GM18951 (cell line): Measurements from ENCODE around the gene MMP24OS.
"Not testable (repeated sequence)": the region's sequence is repeated elsewhere in the genome, so short reads cannot be mapped to it uniquely, and the experiment has no call there.

ENCODE experiments used
- POLR2A ChIP-seq: IDR thresholded peaks from 4 replicates; pipeline ENCODE4 v1.6.1; 2011; ENCODE audit warnings: mild to moderate bottlenecking; ENCODE audit not compliant: insufficient read length, insufficient read depth; ENCODE audit errors: extremely low read depth
- in situ Hi-C: fragments of 300-500 bp; cut with MboI; formaldehyde crosslinking; loops from one replicate; pipeline ENCODE4 v1.12.0; 2022; ENCODE audit warnings: low sequenced_read_pairs, mixed read lengths, inconsistent platforms; ENCODE audit not compliant: unreplicated experiment

MMP24OS gene

GRCh38 chr20:35271904-35272303, 6.0 kb downstream of the MMP24OS start:
- TF ChIP-seq POLR2A = no peak
- in situ Hi-C loops = no loop called here

GRCh38 chr20:35271073-35271882, 6.6 kb downstream of the MMP24OS start:
- TF ChIP-seq POLR2A = no peak
- in situ Hi-C loops = no loop called here

- no peak for TF ChIP-seq POLR2A
- in situ Hi-C loops = no loop called here
Observed at GRCh38 chr20:35270021-35270902, 7.7 kb downstream of the MMP24OS start.

- TF ChIP-seq POLR2A = no peak
- in situ Hi-C loops = no loop called here
Observed at GRCh38 chr20:35269055-35269781, 8.7 kb downstream of the MMP24OS start.

GRCh38 chr20:35267092-35267491, 10.8 kb downstream of the MMP24OS start:
- in situ Hi-C loops = no loop called here
- TF ChIP-seq POLR2A = no peak

GRCh38 chr20:35264755-35265154, 13.2 kb downstream of the MMP24OS start:
- no peak for TF ChIP-seq POLR2A
- in situ Hi-C loops = no loop called here

- no peak for TF ChIP-seq POLR2A
- in situ Hi-C loops = no loop called here
Observed at GRCh38 chr20:35263532-35264341, 14.2 kb downstream of the MMP24OS start.

- in situ Hi-C loops = not testable (repeated sequence)
Observed at GRCh38 chr20:35262731-35263531, 15.0 kb downstream of the MMP24OS start.

GRCh38 chr20:35262321-35262720, 15.6 kb downstream of the MMP24OS start:
- in situ Hi-C loops = not testable (repeated sequence)

GRCh38 chr20:35260426-35260825, 17.5 kb downstream of the MMP24OS start:
- no peak for TF ChIP-seq POLR2A
- in situ Hi-C loops = no loop called here

GRCh38 chr20:35257175-35257909, 20.6 kb downstream of the MMP24OS start:
- in situ Hi-C loops = no loop called here
- TF ChIP-seq POLR2A = no peak

GRCh38 chr20:35254448-35254999, 23.4 kb downstream of the MMP24OS start:
- in situ Hi-C loops = no loop called here
- TF ChIP-seq POLR2A = no peak
